ENCODE measurements around the gene IFRD2.

Gene IFRD2

DNA sequence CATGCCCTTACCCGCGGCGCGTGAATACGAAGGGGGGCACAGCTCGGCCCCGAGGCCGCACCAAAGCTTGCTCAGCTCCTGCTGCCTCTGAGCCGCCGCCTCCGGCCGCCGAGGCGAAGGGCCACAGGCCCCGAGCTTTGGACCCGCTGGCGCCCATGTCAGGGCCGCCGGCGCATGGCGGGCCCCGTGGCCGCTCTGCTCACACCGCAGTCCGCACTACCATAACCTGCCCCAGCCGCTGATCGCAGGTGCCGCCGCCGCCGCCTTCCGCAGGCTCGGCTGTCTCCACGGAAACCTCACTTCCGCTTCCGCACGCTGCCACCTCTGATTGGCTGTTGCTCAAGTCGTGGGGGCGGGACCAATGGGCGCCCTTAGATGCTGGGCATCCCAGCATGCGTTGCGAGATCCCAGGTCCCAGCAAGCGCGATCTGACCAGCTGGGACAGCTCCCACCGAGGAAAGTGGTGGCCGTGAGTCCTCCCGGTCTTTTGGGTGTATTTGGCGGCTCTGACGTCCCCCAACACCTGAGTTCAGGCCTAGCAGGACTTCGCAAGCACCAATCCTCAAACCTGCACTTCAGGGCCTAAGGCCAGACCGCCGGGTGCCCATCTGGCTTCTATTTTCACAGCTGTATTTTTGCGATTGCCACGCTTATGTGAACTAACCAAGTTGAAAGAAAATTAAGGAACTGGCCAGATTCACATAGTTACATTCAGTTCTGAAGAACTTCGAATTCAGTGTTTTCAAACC lies 35.9 kb upstream of the IFRD2 start, which contains the start of gene TUSC2:
TSS of gene TUSC2 (minus strand) at position 281 of the 749 bp plus-strand sequence. CDS start at position 157, 124 bp downstream.
- Mint-ChIP-seq H3K27me3 (ENCODE audit: low read depth) (no peaks in the 10 kb centered on the region), H3K9me3 (no peaks in the 10 kb centered on the region), H3K27ac (peak within 1 kb of the TSS; percentile 89), H3K36me3 (ENCODE audit: low read depth) (peaks cover 36% of the 10 kb centered on the region), H3K4me1 (ENCODE audit: low read depth) (peaks cover 12% of the 10 kb centered on the region), H3K4me3 (peak within 1 kb of the TSS; percentile 90)
- peak; percentile 95 for DNase-seq (ENCODE audit: low spot score)

DNA sequence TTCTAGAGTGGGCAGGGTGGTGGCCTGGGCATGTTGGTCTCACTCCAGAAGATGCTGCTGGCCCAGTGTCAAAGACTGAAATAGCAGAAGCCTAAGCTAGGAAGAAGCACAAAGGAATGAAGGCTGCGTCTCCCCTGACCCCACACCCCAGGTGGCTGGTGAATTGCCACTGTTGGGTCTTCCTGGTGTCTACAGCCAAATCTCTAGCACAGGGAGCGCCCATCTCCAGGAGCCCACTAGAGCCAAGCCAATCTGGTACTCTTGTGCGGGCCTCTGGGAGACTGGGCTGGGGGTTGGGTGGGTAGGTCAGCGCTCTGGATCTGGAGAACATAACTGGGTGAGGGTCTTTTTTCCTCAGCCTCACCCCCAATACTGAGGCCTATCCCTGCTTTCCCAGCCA lies 34.9 kb upstream of the IFRD2 start:
- Mint-ChIP-seq H3K4me1 (ENCODE audit: low read depth) (peaks cover 12% of the 10 kb centered on the region), H3K27me3 (ENCODE audit: low read depth) (no peaks in the 10 kb centered on the region), H3K36me3 (ENCODE audit: low read depth) (peaks cover 29% of the 10 kb centered on the region), H3K4me3 (peak overlapping the region; percentile 90), H3K27ac (peak overlapping the region; percentile 69), H3K9me3 (no peaks in the 10 kb centered on the region)
- no peak for DNase-seq (ENCODE audit: low spot score)

DNA sequence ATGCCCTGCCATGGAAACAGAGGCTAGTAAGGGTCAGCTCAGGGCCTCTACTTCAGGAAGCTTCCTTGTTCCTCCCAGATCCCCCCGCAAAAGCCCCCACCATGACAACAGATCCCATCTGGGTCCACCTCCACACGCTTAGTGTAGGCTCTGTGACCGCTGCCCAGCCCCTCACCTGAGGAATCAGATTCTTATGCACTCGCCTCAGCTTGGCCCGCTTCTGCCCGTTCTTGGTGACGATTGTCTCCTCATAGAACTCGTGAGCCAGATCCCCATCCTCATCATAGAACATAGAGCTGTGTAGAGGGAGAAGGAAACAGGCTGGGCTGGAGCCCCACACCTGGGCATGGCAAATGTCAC lies 33.9 kb upstream of the IFRD2 start:
- no peaks in the 10 kb centered on the region for H3K9me3 Mint-ChIP-seq
- DNase-seq (ENCODE audit: low spot score): no peak
- H3K4me3 Mint-ChIP-seq: no peak overlapping the region
- H3K27ac Mint-ChIP-seq: peak overlapping the region; percentile 26
- no peaks in the 10 kb centered on the region for H3K27me3 Mint-ChIP-seq (ENCODE audit: low read depth)
- H3K36me3 Mint-ChIP-seq (ENCODE audit: low read depth): peaks cover 21% of the 10 kb centered on the region
- H3K4me1 Mint-ChIP-seq (ENCODE audit: low read depth): peaks cover 12% of the 10 kb centered on the region

DNA sequence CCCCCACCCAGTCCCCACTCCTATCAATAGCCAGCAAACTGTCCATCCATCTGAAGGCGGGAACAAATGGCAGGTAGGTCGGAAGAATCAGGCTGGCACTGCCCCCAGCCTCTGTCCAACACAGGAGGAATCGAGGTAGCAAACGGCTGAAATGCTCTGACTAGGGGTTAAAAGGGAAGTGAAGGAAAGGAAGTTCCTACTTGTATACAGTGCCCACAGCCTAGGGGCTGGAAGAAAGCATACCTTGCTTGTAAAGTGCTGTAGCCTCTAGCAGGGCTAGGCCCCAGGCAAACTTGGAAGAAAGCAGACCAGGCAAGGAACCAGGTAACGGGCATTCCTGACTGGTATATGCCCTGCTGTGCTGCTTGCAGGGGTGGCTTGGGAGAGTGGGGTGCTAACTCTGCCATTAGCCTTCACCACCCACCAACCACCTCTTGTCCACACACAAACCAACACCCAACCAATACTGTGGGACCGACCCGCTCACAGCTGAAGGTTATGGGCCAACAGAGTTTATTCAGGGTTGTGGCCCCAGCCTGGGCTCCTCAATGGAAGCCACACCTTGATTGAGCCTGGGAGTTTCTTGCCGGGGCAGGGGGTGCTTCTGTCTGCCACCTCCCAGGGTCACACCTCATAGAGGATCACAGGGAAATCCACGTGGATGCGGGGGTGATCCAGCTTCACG lies 33.4 kb upstream of the IFRD2 start:
- no peak for DNase-seq (ENCODE audit: low spot score)
- H3K4me1 Mint-ChIP-seq (ENCODE audit: low read depth): peaks cover 13% of the 10 kb centered on the region
- H3K27ac Mint-ChIP-seq: no peak overlapping the region
- H3K27me3 Mint-ChIP-seq (ENCODE audit: low read depth): no peaks in the 10 kb centered on the region
- peak overlapping the region; percentile 18 for H3K4me3 Mint-ChIP-seq
- peaks cover 16% of the 10 kb centered on the region for H3K36me3 Mint-ChIP-seq (ENCODE audit: low read depth)
- H3K9me3 Mint-ChIP-seq: no peaks in the 10 kb centered on the region

DNA sequence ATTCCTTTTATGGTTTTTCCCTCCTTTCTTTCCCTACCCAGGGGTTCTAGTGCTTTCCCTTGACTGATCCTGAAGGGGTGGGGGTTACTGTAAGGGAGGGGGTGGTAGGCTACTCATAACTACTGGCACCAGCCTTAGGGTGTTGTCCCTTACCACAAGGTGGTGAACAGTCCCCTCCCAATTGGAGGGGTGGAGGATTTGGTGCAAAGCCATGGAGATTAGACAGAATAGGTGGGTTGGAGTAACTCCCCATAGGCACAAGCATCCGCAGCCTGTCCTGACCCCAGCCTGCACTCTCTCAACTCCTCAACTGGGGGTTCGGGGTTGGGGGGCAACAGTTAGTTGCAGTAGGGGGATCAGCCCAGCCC lies 32.9 kb upstream of the IFRD2 start:
- Mint-ChIP-seq H3K4me3 (no peak overlapping the region), H3K27me3 (ENCODE audit: low read depth) (no peaks in the 10 kb centered on the region), H3K36me3 (ENCODE audit: low read depth) (peaks cover 12% of the 10 kb centered on the region), H3K9me3 (no peaks in the 10 kb centered on the region), H3K27ac (peak overlapping the region; percentile 27), H3K4me1 (ENCODE audit: low read depth) (peaks cover 19% of the 10 kb centered on the region)
- DNase-seq (ENCODE audit: low spot score): no peak

DNA sequence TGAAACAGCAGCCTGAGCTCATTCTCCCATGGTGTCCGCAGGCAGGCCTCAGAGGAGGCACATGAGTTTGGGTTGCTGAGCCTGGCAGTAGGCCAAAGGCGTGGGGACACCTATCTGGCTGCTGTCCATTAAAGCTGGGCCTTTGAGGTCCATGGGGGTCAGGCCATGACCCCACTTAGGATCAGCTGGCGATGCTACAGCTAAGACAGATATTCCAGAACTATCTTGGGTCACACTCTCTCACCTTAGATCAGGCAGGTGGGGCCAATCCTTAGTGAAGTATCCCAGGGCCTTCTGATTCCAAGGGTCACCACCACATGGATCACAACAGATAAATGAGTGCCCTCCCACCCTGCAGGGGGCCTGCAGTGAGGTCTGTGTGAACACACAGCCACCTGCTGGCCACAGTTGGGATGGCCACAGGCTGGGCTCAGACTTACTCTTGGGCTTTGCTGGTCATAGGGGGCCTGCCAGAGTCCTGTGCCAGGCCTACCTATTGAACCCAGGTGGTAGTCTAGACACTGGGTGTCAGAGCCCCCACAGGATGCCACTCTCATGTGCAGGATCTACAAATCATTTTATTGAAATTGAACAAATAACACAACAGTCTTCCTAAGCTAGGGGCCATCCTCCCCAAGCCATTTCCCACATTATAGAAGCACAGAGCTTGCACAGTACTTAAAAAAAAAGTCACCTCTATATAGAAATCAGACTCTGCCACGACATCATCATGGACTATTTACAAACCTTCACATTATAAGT lies 32.3 kb upstream of the IFRD2 start:
- H3K27ac Mint-ChIP-seq: peak overlapping the region; percentile 27
- H3K9me3 Mint-ChIP-seq: no peaks in the 10 kb centered on the region
- H3K4me3 Mint-ChIP-seq: peak overlapping the region; percentile 8
- peak; percentile 53 for DNase-seq (ENCODE audit: low spot score)
- H3K4me1 Mint-ChIP-seq (ENCODE audit: low read depth): peaks cover 19% of the 10 kb centered on the region
- H3K36me3 Mint-ChIP-seq (ENCODE audit: low read depth): peaks cover 7% of the 10 kb centered on the region
- H3K27me3 Mint-ChIP-seq (ENCODE audit: low read depth): no peaks in the 10 kb centered on the region

DNA sequence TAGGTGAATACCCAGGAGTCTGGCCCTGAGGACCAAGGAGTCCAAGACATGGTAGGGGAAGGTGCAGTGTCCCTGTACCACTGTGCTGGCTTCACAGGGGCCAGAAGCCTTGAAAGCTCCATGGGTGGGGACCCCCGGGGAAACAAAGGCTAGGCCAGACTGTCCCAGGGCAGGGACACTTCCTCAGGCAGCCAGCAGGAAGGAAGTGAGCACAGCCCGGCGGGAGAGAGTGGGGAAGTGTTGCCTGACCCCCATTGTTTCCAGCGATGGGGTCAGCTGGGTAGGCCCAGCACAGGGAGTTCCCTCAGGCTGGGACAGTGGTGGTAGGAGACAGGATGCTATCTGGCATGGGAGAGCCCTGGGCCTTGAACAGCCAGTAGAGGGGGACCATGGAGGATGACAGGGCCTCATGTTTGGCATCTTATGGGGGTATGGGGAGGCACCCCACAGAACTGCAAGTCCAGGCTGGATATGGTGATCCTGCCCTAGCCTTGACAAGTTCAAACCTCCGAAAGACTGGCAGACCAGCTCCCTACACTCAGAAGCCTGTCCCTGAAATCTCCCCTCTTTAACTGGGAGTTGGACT lies 31.5 kb upstream of the IFRD2 start:
- Mint-ChIP-seq H3K27me3 (ENCODE audit: low read depth) (no peaks in the 10 kb centered on the region), H3K36me3 (ENCODE audit: low read depth) (peaks cover 6% of the 10 kb centered on the region), H3K27ac (no peak overlapping the region), H3K9me3 (no peaks in the 10 kb centered on the region), H3K4me1 (ENCODE audit: low read depth) (peaks cover 24% of the 10 kb centered on the region), H3K4me3 (no peak overlapping the region)
- DNase-seq (ENCODE audit: low spot score): no peak

DNA sequence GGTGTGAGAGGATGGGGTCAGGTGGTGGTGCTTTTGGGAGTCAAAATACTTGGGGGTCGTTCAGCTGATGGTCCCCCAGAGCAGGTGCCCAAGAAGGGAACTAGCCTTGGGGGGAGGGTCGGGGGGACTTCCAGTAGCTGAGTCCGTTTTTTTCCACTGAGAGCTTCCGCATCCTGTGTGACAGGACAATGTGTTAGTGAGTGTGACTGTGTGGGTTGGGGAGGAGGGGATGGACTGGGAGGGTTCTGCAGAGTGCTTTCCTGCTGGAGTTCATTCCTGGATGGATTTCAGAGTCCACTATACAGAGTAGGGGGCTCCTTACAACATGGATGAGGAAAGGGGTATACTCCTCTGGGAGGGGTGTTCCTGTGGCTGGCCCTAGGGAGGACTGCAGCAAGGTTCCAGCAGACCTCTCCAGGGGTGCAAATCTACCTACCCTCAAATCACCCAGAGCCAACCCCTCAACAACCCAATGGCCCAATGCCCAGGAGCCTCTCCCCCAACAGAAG lies 30.9 kb upstream of the IFRD2 start:
- Mint-ChIP-seq H3K27ac (peak overlapping the region; percentile 43), H3K27me3 (ENCODE audit: low read depth) (no peaks in the 10 kb centered on the region), H3K4me1 (ENCODE audit: low read depth) (peaks cover 23% of the 10 kb centered on the region), H3K9me3 (no peaks in the 10 kb centered on the region), H3K4me3 (no peak overlapping the region), H3K36me3 (ENCODE audit: low read depth) (peaks cover 3% of the 10 kb centered on the region)
- no peak for DNase-seq (ENCODE audit: low spot score)

DNA sequence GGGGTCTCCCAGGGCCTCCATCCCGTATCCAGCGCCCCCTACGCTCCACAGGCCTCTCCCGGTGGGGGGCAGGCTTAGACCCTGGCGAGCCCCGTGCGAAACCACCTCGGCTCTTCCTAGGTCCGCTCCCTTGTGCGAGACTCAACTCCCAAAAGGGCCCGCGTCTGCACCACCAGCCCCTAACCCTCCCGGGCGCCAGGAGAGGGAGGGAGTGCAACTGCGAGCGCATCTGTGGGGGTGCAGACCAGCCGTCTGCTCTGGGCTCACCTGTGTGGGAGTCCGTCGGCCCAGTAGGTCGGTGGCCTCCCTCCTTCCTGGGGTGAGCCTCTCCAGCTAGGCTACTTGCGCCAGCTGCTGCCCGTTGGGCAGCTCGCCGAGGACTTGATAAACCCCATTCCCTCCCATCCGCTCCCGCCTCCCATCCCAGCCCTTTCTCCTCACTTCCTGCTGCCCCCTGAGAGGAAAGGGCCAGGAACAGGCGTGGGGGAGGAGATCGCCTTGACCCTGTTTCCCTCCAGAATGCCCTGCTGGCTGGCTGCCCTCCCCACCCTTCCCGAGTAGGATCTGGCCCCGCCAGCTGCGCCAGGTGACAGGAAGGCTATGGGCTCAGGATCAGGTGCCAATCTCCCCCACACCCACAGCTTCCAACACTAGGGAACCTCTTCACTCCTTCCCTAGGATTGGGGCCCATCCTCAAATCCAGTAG lies 30.3 kb upstream of the IFRD2 start, which contains the start of gene HYAL2:
TSS of gene HYAL2 (minus strand) at position 360 of the 706 bp plus-strand sequence. CDS start 2,256 bp downstream, outside the sequence.
- peaks cover 22% of the 10 kb centered on the region for H3K4me1 Mint-ChIP-seq (ENCODE audit: low read depth)
- no peak for DNase-seq (ENCODE audit: low spot score)
- H3K4me3 Mint-ChIP-seq: peak within 1 kb of the TSS; percentile 82
- H3K27ac Mint-ChIP-seq: peak within 1 kb of the TSS; percentile 92
- no peaks in the 10 kb centered on the region for H3K9me3 Mint-ChIP-seq
- H3K27me3 Mint-ChIP-seq (ENCODE audit: low read depth): no peaks in the 10 kb centered on the region
- peaks cover 3% of the 10 kb centered on the region for H3K36me3 Mint-ChIP-seq (ENCODE audit: low read depth)

DNA sequence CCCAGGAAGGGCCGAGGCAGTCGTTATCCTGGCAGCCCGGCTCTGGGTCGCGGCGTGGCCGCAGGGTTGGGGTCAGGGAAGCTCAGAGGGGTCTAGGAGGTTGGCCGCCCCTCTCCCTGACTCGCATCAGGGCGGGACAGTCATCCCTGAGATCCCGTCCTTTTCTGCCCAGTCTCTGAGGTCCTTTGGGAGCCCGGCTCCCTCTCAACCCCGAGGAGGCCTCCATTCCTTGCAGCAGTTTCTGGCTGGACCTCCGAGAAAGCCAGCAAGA lies 29.8 kb upstream of the IFRD2 start:
- Mint-ChIP-seq H3K27me3 (ENCODE audit: low read depth) (no peaks in the 10 kb centered on the region), H3K27ac (no peak overlapping the region), H3K4me1 (ENCODE audit: low read depth) (peaks cover 20% of the 10 kb centered on the region), H3K9me3 (no peaks in the 10 kb centered on the region), H3K36me3 (ENCODE audit: low read depth) (peaks cover 3% of the 10 kb centered on the region), H3K4me3 (no peak overlapping the region)
- no peak for DNase-seq (ENCODE audit: low spot score)

DNA sequence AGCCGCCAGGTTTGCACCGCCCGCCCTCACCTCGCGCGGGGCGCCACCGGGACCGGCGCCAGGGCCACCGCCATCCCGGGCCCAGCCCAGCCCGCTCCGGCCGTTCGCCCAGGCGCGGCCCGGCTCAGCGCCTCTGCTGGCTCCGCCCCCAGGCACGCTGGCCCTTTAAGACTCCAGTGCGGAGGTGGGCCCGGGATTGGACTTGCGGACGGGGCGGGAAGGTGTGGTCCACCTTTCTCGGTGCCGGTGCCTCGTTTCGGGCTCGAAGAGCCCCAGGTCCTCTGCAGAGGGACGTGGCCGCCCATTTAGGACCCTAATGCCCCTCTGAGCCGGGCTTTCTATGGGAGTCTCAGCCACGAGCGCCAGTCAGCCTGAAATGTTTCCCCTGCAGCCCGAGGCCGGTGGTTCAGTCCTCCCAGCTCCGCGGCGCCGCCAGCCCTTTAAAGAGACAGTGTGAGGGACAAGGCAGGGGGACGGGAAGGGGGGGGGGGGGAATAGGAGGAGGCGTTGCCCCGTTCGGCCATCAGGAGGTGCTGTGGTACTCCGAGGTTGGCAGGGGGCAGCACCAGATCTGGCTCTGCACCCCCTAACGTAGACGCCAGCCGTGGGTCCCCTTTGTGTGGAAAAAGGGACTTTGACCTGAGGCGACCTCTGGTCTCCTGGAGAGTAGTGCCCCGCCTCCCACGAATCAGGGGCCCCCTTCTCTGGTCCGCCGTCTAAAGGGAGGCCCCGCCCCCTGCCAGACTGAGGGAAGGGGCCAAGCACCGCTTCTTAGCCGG lies 29.3 kb upstream of the IFRD2 start:
- H3K4me1 Mint-ChIP-seq (ENCODE audit: low read depth): peaks cover 21% of the 10 kb centered on the region
- peak overlapping the region; percentile 82 for H3K4me3 Mint-ChIP-seq
- H3K27ac Mint-ChIP-seq: peak overlapping the region; percentile 92
- no peaks in the 10 kb centered on the region for H3K9me3 Mint-ChIP-seq
- no peaks in the 10 kb centered on the region for H3K27me3 Mint-ChIP-seq (ENCODE audit: low read depth)
- DNase-seq (ENCODE audit: low spot score): peak; percentile 88
- peaks cover 3% of the 10 kb centered on the region for H3K36me3 Mint-ChIP-seq (ENCODE audit: low read depth)

DNA sequence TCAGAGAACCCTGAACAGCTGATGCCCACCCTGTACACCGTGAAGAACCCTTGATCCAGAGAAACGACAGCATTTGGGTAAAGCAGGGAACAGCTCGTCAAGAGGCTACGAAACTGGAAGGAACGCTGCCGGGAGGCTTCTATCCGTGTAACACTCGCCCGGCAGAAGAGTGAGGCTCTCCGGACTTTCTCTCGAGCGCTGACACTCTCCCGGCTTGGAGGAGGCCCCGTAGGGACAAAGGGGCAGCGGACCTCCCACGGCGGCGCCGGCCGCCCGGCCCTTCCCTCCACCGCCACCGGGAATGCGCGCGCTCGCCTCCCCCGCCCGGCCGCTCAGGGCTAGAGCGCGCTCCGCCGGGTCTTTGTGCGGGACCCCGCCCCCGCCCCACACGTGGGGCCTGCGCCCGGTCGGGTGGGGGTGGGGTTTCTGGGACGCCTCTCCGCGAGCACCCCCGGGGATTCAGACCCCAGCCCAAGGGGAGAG lies 28.7 kb upstream of the IFRD2 start:
- H3K4me3 Mint-ChIP-seq: peak overlapping the region; percentile 92
- H3K36me3 Mint-ChIP-seq (ENCODE audit: low read depth): peaks cover 6% of the 10 kb centered on the region
- no peaks in the 10 kb centered on the region for H3K27me3 Mint-ChIP-seq (ENCODE audit: low read depth)
- no peaks in the 10 kb centered on the region for H3K9me3 Mint-ChIP-seq
- peaks cover 25% of the 10 kb centered on the region for H3K4me1 Mint-ChIP-seq (ENCODE audit: low read depth)
- H3K27ac Mint-ChIP-seq: peak overlapping the region; percentile 84
- peak; percentile 78 for DNase-seq (ENCODE audit: low spot score)

All from T-helper 2 cell treated with Interferon-gamma antibody and Interleukin-4, amounts not matched to agents 5 μg/mL and 100 μg/mL, for 36 hours (primary cell).